ENCODE data around the gene RD3L.

The RD3L gene

GRCh38 chr14:103892247-103892646, 50.1 kb downstream of the RD3L start:
- DNase-seq = no peak

- no peak for DNase-seq
Observed at GRCh38 chr14:103891667-103892215, 50.6 kb downstream of the RD3L start.

- no peak for DNase-seq
Observed at GRCh38 chr14:103890821-103891666, 51.3 kb downstream of the RD3L start.
